ENCODE results near the gene HTR6.
"Not testable (repeated sequence)": the region's sequence is repeated elsewhere in the genome, so short reads cannot be mapped to it uniquely, and the experiment has no call there.

Gene HTR6

GRCh38 chr1:19629357-19629756 lies 35.3 kb upstream of the HTR6 start:
- TF ChIP-seq, protein P1, sequence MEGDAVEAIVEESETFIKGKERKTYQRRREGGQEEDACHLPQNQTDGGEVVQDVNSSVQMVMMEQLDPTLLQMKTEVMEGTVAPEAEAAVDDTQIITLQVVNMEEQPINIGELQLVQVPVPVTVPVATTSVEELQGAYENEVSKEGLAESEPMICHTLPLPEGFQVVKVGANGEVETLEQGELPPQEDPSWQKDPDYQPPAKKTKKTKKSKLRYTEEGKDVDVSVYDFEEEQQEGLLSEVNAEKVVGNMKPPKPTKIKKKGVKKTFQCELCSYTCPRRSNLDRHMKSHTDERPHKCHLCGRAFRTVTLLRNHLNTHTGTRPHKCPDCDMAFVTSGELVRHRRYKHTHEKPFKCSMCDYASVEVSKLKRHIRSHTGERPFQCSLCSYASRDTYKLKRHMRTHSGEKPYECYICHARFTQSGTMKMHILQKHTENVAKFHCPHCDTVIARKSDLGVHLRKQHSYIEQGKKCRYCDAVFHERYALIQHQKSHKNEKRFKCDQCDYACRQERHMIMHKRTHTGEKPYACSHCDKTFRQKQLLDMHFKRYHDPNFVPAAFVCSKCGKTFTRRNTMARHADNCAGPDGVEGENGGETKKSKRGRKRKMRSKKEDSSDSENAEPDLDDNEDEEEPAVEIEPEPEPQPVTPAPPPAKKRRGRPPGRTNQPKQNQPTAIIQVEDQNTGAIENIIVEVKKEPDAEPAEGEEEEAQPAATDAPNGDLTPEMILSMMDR (IDR thresholded peaks at IDR 0.05; ENCODE audit: borderline replicate concordance, control extremely low read depth, extremely low read depth, insufficient read depth, missing control alignments): no peak
- no peak for DNase-seq (ENCODE audit: low spot score)
- in situ Hi-C loops (cut with MboI; ENCODE audit: low sequenced_read_pairs, unreplicated experiment): no loop called here

DNA sequence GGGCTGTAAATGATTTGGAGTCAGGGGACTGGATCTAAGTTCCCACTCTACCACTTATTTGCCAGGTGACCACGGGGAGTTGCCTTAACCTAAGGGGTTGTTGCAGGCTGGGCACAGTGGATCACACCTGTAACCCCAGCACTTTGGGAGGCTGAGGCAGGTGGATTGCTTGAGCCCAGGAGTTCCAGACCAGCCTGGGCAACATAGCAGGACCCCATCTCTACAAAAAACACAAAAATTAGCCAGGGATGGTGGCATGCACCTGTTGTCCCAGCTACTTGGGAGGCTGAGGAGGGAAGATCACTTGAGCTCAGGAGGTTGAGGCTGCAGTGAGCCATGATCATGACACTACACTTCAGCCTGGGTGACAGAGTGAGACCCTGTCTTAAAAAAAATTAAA lies 34.5 kb upstream of the HTR6 start:
- in situ Hi-C loops (cut with MboI; ENCODE audit: low sequenced_read_pairs, unreplicated experiment); DNase-seq (ENCODE audit: low spot score): not testable (repeated sequence)

DNA sequence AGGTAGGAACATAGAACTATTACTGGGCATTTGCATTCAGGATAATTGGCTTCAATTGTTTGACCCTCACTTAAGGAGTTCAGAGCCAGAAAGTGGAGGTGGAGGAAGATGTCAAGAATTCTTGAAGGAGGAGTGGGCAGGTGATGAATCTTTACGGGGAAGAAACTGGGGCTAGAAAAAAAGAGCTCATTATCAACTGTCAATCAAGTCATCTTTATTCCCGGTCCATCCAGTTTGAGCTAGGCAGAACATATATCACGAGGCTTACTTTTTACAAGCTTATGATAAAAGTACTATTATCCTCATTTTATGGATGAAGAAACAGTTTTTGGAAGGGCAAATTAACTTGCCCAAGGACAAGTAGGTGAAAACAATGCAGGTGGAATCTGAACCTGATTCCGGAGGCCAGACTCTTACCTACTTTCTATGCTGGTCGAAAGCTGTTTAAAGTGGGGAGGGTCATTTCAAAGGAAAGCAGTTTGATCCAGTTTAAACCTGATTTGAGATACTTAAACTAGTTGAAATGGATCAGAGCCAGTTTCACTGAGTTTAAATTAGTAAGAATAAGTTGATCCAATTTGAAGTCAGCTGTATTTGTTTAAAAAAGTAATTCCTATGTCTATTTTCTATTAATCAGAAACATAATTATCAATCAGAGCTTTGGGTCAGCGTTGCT lies 33.8 kb upstream of the HTR6 start:
- in situ Hi-C loops (cut with MboI; ENCODE audit: low sequenced_read_pairs, unreplicated experiment): no loop called here
- DNase-seq (ENCODE audit: low spot score): no peak
- TF ChIP-seq, protein P1 (IDR thresholded peaks at IDR 0.05; ENCODE audit: borderline replicate concordance, control extremely low read depth, extremely low read depth, insufficient read depth, missing control alignments): no peak

- in situ Hi-C loops (cut with MboI; ENCODE audit: low sequenced_read_pairs, unreplicated experiment): no loop called here
- TF ChIP-seq, protein P1 (IDR thresholded peaks at IDR 0.05; ENCODE audit: borderline replicate concordance, control extremely low read depth, extremely low read depth, insufficient read depth, missing control alignments): no peak
- no peak for DNase-seq (ENCODE audit: low spot score)
Observed at GRCh38 chr1:19632211-19632610, 32.5 kb upstream of the HTR6 start.

DNA sequence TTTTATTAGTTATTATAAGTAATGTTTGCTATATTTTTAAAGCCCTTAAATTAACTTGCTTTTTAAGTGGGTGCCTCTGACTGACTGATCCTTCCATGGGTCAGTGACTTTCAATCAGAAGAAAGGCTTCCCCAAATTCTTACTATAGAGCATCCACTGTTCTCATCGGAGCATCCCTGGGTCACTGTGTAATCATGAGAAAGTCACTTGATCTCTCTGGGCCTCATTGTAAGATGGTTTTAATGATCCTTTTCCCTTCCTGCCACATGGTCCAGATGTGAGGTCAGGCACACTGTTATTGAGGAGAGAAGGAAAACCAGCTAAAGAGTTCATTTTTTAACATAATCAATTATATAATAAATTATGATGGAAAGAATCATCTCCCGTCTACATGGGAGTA lies 31.6 kb upstream of the HTR6 start:
- TF ChIP-seq, protein P1 (IDR thresholded peaks at IDR 0.05; ENCODE audit: borderline replicate concordance, control extremely low read depth, extremely low read depth, insufficient read depth, missing control alignments): no peak
- in situ Hi-C loops (cut with MboI; ENCODE audit: low sequenced_read_pairs, unreplicated experiment): no loop called here
- DNase-seq (ENCODE audit: low spot score): no peak

DNA sequence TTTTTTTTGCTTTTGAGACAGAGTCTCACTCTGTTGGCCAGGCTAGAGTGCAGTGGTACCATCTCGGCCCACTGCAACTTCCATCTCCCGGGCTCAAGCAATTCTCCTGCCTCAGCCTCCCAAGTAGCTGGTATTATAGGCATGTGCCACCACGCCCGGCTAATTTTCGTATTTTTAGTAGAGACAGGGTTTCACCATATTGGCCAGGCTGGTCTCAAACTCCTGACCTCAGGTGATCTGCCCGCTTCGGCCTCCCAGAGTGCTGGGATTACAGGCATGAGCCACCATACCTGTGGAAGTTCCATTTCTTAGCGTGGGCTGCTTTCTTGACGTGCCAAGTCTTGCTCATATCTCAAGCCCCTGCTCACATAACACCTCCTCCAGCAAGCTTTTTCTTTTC lies 29.6 kb upstream of the HTR6 start:
- DNase-seq (ENCODE audit: low spot score); in situ Hi-C loops (cut with MboI; ENCODE audit: low sequenced_read_pairs, unreplicated experiment): not testable (repeated sequence)

DNA sequence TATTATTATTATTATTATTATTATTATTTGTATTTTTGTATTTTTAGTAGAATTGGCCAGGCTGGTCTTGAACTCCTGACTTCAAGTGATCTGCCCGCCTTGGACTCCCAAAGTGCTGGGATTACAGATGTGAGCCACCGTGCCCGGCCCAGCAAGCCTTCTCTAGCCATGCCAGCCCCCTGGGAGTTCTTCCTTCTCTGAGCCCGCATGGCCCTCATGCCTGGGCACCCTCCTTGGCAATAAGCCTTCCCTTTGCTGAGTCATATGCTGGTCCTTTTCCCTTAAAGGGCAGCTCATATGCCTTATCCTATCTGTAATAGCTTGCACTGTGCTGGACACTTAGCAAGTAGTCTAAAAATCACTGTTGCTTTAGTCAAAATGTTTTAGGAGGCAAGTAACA lies 29.0 kb upstream of the HTR6 start:
- TF ChIP-seq, protein P1 (IDR thresholded peaks at IDR 0.05; ENCODE audit: borderline replicate concordance, control extremely low read depth, extremely low read depth, insufficient read depth, missing control alignments): no peak
- no peak for DNase-seq (ENCODE audit: low spot score)
- in situ Hi-C loops (cut with MboI; ENCODE audit: low sequenced_read_pairs, unreplicated experiment): no loop called here

DNA sequence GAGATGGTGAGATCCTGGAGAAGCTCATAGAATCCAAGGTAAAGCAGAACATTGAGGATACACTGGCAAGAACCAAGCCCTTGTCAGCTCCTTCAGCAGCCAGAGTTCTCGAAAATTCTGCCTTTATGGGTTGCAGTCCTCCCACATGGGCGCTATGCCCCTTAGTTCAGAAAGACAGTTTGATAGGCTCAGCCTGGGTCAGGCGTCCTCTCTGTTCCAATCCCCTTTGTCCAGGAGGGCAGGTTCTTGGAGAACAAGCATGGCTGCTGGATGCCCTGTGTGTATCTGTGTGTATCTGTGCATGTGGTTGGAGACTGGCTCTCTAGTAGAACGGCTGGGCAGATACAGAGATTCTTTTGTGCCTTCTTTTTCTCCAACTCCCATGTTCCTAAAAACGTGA lies 28.6 kb upstream of the HTR6 start:
- TF ChIP-seq, protein P1 (IDR thresholded peaks at IDR 0.05; ENCODE audit: borderline replicate concordance, control extremely low read depth, extremely low read depth, insufficient read depth, missing control alignments): no peak
- in situ Hi-C loops (cut with MboI; ENCODE audit: low sequenced_read_pairs, unreplicated experiment): no loop called here
- no peak for DNase-seq (ENCODE audit: low spot score)

- DNase-seq (ENCODE audit: low spot score); in situ Hi-C loops (cut with MboI; ENCODE audit: low sequenced_read_pairs, unreplicated experiment): not testable (repeated sequence)
Observed at GRCh38 chr1:19636749-19637148, 27.9 kb upstream of the HTR6 start.
